Fibroblast of pulmonary artery (primary cell): ENCODE measurements around the gene SUN1.
A peak's percentile ranks its signal among the peaks of the same experiment; 100 is the strongest.

Source experiments
- DNase-seq: peaks from one replicate; pipeline ENCODE4 v3.0.0-alpha.2; 2010; ENCODE audit warnings: low read depth
- H3K4me3 ChIP-seq: replicated peaks from 2 replicates; pipeline ENCODE4 v1.5.1; 2011; ENCODE audit warnings: low read depth, mild to moderate bottlenecking, control low read depth, low read length, moderate library complexity
- TF ChIP-seq, protein P1 (sequence below): IDR thresholded peaks from 2 replicates; pipeline ENCODE4 v1.5.1; 2011; ENCODE audit warnings: mild to moderate bottlenecking, control low read depth, low read length, inconsistent platforms; ENCODE audit errors: missing control alignments

SUN1 gene

DNA sequence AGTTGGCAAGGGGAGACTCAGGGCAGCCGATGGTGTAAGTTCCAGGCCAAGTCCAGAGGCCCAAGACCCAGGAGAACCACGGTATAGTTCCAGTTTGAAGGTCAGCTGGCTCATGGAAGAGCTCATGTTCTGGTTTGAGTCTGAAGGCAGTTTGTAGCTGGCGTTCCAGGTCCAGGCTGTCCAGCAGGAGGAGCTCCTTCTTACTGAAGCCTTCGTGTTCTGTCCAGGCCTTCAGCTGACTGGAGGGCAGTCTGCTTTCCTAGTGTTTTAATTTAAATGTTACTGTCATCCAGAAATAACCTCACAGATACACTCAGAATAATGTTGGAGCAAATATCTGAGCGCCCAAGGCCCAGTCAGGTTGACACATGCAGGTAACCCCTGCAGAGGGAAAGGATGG lies 4.2 kb downstream of the SUN1 start:
- TF ChIP-seq, protein P1, sequence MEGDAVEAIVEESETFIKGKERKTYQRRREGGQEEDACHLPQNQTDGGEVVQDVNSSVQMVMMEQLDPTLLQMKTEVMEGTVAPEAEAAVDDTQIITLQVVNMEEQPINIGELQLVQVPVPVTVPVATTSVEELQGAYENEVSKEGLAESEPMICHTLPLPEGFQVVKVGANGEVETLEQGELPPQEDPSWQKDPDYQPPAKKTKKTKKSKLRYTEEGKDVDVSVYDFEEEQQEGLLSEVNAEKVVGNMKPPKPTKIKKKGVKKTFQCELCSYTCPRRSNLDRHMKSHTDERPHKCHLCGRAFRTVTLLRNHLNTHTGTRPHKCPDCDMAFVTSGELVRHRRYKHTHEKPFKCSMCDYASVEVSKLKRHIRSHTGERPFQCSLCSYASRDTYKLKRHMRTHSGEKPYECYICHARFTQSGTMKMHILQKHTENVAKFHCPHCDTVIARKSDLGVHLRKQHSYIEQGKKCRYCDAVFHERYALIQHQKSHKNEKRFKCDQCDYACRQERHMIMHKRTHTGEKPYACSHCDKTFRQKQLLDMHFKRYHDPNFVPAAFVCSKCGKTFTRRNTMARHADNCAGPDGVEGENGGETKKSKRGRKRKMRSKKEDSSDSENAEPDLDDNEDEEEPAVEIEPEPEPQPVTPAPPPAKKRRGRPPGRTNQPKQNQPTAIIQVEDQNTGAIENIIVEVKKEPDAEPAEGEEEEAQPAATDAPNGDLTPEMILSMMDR, result peak; percentile 77
- DNase-seq, result peak; percentile 62
- no peak overlapping the region for H3K4me3 ChIP-seq

DNA sequence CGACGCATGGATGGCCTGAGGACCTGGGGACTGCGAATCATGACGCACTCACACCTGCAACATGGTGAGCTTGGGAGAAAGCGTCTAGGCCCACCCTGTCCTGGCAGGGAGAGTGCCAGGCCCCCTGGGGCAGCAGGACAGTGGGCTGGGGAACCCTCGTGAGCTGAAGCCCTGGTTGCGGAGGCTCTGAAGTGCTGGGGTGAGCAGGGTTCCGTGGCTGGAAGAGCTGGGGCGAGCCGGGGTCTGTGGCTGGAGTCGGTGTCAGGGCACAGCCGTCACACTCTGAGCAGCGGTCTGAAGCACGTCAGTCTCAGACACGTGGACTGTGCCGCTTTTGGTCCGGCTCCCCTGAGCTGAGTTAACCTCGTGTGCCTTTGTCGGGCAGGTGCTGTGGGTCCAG lies 4.7 kb downstream of the SUN1 start:
- DNase-seq, result no peak
- TF ChIP-seq, protein P1, result no peak
- H3K4me3 ChIP-seq, result no peak overlapping the region

DNA sequence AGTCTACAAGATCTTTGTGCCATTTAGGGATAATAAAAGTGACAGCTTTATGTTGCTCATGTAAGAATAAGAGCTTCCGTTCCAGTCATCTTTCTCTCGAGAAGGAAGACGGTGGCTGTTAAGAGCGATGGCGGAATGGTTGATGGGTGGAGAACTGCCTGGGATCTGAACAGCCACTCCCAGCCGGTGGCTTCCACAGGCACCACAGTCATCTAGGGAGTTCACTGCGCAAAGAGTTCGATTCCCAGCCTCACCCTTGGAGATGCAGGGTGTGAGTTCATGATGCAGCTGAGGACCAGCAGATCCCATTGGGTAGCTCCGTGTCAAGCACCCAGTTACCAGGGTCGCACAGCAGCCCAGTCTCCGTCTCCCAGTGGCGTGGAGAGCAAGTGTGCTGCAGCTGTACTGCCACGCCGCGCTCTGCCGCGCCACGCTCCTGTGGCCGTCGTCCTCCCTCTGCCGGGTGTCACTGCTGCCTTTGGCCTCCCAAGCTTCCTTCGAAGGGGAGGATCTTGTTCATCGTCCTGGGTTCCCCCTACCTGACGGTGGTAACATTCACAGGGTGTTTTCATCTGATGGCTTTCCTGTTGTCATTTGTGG lies 7.8 kb downstream of the SUN1 start:
- DNase-seq, result no peak
- TF ChIP-seq, protein P1, result no peak

DNA sequence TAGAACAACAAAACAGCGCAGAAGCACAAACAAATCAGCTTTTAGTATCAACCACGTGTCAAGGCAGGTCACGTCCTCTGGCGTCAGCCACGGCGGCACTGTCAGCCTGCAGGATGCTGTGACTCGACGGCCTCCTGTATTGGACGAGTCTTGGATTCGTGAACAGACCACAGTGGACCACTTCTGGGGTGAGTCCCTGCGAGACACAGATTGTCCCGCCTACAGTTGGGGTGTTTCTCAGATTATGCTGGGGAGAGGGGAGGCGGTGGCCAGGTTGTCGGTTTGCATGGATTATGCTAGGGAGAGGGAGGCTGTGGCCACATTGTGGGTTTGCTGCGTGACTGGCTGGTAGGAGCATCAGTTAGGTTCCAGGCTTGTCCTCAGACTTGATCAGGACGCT lies 9.7 kb downstream of the SUN1 start:
- no peak overlapping the region for H3K4me3 ChIP-seq
- TF ChIP-seq, protein P1, result no peak
- DNase-seq, result no peak

More for the DNA sequence above, 7.8 kb downstream of the SUN1 start:
- no peak overlapping the region for H3K4me3 ChIP-seq

DNA sequence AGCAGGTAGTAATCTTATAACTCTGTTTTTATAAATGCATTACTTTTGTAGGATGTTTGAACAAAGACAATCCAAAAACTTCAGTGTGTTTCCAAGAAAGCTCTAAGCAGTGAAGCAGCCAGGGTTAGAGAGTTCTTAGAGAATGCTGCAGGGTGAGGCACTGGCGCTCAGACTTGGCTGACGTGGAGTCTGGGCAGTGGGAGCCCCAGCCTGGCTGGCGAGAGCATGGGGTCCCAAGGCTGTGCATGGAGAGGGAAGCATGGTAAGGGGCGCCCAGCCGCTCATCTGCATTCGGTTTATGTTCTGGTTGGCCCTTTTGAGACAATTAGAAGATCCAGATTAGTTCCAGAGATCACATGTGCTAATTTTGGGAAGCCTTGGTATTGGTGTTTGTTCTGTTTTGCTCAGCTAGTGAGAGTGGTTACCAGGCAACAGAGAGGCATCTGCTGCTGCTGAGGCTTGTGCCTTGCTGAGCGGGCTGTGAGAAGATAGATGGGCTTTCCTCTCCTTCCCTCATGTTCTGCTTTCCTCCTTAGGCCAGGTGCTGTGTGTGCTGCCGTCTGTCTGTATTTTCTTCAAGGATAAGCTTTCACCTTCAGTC lies 10.3 kb downstream of the SUN1 start:
- TF ChIP-seq, protein P1, result no peak
- no peak overlapping the region for H3K4me3 ChIP-seq
- DNase-seq, result no peak

DNA sequence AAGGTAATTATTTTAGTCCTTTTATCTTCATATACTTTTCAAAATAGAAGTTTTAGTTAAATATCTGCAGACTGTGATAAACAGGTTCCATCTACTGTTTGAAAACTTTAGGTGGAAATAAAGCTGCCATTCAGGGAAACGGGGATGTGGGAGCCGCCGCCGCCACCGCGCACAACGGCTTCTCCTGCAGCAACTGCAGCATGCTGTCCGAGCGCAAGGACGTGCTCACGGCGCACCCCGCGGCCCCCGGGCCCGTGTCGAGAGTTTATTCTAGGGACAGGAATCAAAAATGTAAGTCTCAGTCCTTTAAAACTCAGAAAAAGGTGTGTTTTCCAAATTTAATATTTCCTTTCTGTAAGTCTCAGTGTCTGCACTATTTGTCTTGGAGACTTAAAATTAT lies 11.0 kb downstream of the SUN1 start:
- no peak overlapping the region for H3K4me3 ChIP-seq
- TF ChIP-seq, protein P1, result no peak
- DNase-seq, result no peak

DNA sequence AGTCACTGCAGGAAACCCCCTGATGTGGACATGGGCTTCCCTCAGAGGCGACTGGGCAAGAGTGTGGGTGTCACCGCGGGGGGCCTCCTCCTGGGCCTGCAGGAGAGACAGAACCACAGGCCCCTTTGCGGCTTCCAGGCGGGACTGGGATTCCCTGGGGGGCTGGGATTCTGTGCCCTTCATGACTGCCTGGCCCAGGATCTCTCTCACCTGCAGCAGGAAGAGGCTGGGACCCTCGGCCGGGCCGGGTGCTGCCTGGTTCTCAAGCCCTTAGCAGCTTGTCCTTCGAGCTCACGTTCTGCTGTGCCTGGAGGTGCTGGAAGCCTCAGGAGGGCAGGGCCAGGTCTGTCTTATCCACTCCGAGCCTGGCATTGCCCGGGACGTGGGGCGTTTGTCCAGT lies 11.8 kb downstream of the SUN1 start:
- TF ChIP-seq, protein P1, result no peak
- no peak overlapping the region for H3K4me3 ChIP-seq
- no peak for DNase-seq
